HG02610 (cell line): ENCODE measurements around the gene MAJIN.
"Not testable (repeated sequence)": the region's sequence is repeated elsewhere in the genome, so short reads cannot be mapped to it uniquely, and the experiment has no call there.

Experiments
- ATAC-seq: cut with Tn5 transposase; IDR thresholded peaks from one replicate; pipeline ENCODE4 v1.9.1; 2021; ENCODE audit warnings: mild to moderate bottlenecking, moderate library complexity; ENCODE audit not compliant: unreplicated experiment

The MAJIN gene

GRCh38 chr11:64990222-64990923 lies 18.5 kb upstream of the MAJIN start:
- no peak for ATAC-seq

GRCh38 chr11:64989416-64989815 lies 17.5 kb upstream of the MAJIN start:
- ATAC-seq: no peak

DNA sequence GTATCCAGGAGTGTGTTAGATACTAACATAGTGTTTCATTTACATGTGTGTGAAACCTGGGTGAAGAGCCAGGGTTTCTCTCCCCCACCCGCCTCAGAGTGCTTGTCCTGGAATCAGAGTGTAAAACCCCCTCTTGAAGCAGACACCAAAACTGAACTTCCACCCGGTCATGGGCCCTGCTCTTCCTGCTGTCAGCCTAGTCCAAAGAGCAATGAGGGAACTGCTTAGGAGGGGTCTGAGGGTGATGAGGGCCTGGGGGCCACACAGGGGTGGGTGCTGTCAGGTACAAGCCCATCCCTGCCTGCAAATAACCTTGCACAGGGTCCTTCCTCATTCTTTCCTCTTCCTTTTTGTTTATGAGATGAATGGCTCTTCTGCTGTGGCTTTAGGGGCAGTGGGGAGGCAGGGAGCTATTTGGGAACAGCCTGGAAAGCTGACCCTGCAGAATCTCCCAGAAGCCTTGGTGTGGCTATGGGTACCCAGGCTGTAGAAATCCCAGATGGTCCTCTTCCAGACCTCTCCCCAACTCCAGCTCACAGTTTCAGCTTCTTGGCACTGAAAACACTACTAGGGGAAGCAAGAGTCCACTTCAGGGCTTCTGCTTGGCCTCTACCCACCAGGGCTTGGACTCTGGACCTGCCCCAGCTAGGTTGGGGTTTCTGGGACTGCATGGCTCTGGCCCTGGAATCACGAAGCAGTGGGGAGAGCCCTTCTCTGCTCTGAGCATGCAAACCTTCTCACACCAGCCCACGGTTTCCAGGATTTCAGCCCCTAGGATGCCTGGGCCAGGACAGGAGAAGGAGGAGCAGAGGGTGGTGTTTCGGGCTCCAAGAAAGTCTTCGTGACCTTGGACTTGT lies 16.3 kb upstream of the MAJIN start:
- no peak for ATAC-seq

DNA sequence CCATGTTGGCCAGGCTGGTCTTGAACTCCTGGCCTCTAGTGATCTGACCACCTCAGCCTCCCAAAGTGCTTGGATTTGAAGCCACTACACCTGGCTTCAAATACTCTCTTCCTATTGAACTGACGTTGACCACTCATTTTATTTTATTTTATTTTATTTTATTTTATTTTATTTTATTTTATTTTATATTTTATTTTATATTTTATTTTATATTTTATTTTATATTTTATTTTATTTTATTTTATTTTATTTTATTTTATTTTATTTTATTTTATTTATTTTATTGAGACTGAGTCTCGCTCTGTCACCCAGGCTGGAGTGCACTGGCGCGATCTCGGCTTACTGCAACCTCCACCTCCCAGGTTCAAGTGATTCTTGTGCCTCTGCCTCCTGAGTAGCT lies 11.4 kb upstream of the MAJIN start:
- ATAC-seq: not testable (repeated sequence)

DNA sequence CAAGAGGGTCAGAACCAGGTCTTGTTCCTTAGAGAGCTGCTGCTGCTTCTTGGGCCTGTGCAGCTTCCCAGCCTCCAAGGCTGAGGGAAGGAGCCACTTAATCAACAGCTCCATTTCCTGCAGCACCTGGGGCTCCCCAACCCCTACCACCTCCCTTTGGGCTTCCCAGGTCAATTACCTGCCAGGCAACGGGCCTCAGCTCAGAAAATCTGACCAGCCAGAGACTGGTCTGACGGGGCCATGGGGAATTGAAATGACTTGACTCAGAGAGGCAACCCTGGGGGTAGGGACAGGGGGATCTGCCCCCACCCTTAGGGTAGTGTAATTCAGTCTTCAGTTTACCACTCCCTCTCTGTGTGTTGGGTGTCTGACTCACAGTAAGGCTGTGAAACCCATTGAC lies 4.7 kb upstream of the MAJIN start:
- ATAC-seq: no peak

- no peak for ATAC-seq
These were observed 2.2 kb upstream of the MAJIN start for GRCh38 chr11:64974124-64974523.

- no peak for ATAC-seq
These were observed 1.2 kb downstream of the MAJIN start for GRCh38 chr11:64970731-64971151.

GRCh38 chr11:64969209-64969608 lies 2.7 kb downstream of the MAJIN start:
- ATAC-seq: no peak

GRCh38 chr11:64967375-64967774 lies 4.5 kb downstream of the MAJIN start:
- ATAC-seq: no peak

- ATAC-seq: no peak
These were observed 8.8 kb downstream of the MAJIN start for GRCh38 chr11:64963072-64963631.

DNA sequence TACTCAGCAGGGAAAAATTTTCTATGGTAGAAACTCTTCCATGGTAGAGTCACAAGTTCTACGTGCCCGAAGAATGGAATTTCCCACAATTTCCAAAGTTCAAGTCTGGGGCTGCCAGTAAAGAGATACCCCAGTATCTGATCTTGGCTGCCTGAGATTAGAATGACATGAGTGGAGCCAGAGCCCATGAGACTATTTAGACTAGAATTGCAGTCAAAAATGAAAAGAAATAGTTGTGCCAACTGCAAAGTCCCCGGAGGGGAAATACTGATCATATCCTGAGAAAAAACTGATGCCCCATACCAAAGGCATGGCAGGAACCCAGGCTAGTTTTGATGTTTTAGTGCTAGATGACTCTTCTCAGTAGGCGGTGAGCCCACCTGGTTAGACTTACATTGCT lies 11.2 kb downstream of the MAJIN start:
- no peak for ATAC-seq

GRCh38 chr11:64959498-64959897 lies 12.4 kb downstream of the MAJIN start:
- no peak for ATAC-seq

DNA sequence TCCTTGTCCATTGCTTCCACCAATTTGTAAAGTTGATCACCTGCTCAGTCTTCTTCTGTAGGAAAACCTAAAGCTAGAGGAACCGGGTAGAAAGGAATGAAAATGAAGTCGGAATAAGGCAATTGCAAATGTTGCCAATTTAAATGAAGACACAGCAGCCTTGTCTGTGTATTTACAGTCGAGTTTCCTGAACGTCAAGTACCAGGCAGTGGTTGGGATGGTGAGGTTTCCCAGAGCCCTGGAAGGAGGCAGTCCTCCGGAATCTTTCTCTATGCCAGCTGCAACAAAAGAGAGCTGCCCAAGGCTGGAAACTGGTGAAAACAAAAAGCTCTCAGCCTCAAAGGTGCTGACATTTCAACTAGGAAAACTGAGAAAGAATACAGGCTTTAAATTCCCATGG lies 17.7 kb downstream of the MAJIN start:
- ATAC-seq: no peak

GRCh38 chr11:64951529-64951928 lies 20.4 kb downstream of the MAJIN start:
- ATAC-seq: no peak

DNA sequence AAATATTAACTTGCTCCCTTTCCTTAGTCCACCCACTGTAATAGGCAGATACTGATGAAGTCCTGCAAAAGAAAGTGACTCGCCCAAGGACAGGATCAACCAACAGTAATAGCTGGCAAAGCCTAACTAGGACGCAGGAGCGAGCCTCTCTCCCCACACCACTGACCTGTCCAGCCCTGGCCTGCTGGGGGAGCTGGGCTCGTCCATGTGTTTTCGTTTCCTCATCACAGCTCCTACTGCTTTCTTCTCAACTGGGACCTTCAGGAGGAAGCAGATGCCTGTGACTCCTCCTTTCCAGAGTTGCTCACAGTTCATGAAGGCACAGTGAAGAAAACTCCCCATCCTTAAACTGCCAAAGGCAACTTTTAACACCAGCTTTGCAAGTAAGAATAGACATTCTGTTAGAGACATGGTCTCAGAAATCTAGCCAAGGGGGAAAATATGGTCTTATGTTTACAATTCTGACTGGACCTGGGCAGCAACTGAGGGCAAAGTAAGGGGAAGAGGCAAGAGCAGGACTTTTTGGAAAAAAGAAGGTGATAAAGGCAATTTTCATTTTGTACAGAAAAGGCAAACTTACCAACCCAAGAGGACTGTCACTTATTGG lies 24.6 kb downstream of the MAJIN start:
- no peak for ATAC-seq

- ATAC-seq: no peak
These were observed 35.4 kb downstream of the MAJIN start for GRCh38 chr11:64936539-64936938.

- no peak for ATAC-seq
These were observed 36.4 kb downstream of the MAJIN start, which contains the start of gene GPHA2 for GRCh38 chr11:64935359-64936081. Gene GPHA2, minus strand, starts transcription at chr11:64935893. Its CDS starts 433 bp downstream, at chr11:64935460.

GRCh38 chr11:64934682-64935358 lies 37.1 kb downstream of the MAJIN start:
- ATAC-seq: no peak

GRCh38 chr11:64933935-64934681 lies 37.8 kb downstream of the MAJIN start:
- ATAC-seq: no peak
